ENCODE measurements around the gene FANCC. TPM values are rescaled to one million over a fixed set of nuclear protein-coding genes. Genes with fewer than 3 reads are reported as not detected.

Gene FANCC
- total and polyA plus RNA-seq, 2 experiments from 2014 or later = 5.0 to 5.3 TPM

GRCh38 chr9:95177617-95178016, 139.9 kb downstream of the FANCC start:
- no peaks in the 10 kb centered on the region for H3K36me3 ChIP-seq (ENCODE audit: low read depth)
- H3K27me3 ChIP-seq (replicated peaks; ENCODE audit: insufficient read depth) = no peaks in the 10 kb centered on the region
- no peaks in the 10 kb centered on the region for H3K4me1 ChIP-seq (ENCODE audit: insufficient read depth)
- H3K9ac ChIP-seq = no peak overlapping the region
- WGBS, 2 experiments (ENCODE audit: low coverage in 1 of 2, low lambda C conversion rate in 2 of 2, missing lambda C conversion rate in 2 of 2) = 94 to 98% methylated on average over 3 of the region's 3 CpGs
- no peaks in the 10 kb centered on the region for H3K9me3 ChIP-seq (ENCODE audit: low read depth)
- no peaks in the 10 kb centered on the region for H4K20me1 ChIP-seq (ENCODE audit: insufficient read depth)
- no peak overlapping the region for H2AFZ ChIP-seq
- no peaks in the 10 kb centered on the region for H3F3A ChIP-seq (ENCODE audit: insufficient read depth)
- H3K4me3 ChIP-seq = no peak overlapping the region
- DNase-seq = no peak
- no peaks in the 10 kb centered on the region for H3K79me2 ChIP-seq (ENCODE audit: insufficient read depth)
- H3K9me2 ChIP-seq (ENCODE audit: insufficient read depth) = no peaks in the 10 kb centered on the region
- in situ Hi-C loops (cut with MboI) = no loop called here
- H3K27ac ChIP-seq = no peak overlapping the region
- TF ChIP-seq EZH2 (IDR thresholded peaks at IDR 0.05; ENCODE audit: insufficient read depth, poor library complexity, severe bottlenecking) (no peak), EZH2phosphoT487 (IDR thresholded peaks at IDR 0.05; ENCODE audit: insufficient read depth, low read depth) (no peak)
- H3K4me2 ChIP-seq (ENCODE audit: unreplicated experiment) = no peak overlapping the region

- no peaks in the 10 kb centered on the region for H3K9me2 ChIP-seq (ENCODE audit: insufficient read depth)
- TF ChIP-seq EZH2phosphoT487 (IDR thresholded peaks at IDR 0.05; ENCODE audit: insufficient read depth, low read depth) = no peak
- TF ChIP-seq EZH2 (IDR thresholded peaks at IDR 0.05; ENCODE audit: insufficient read depth, poor library complexity, severe bottlenecking) = no peak
- no peak overlapping the region for H3K4me3 ChIP-seq
- no peaks in the 10 kb centered on the region for H4K20me1 ChIP-seq (ENCODE audit: insufficient read depth)
- no peak overlapping the region for H2AFZ ChIP-seq
- no peaks in the 10 kb centered on the region for H3K4me1 ChIP-seq (ENCODE audit: insufficient read depth)
- no peaks in the 10 kb centered on the region for H3K36me3 ChIP-seq (ENCODE audit: low read depth)
- no peak overlapping the region for H3K9ac ChIP-seq
- in situ Hi-C loops (cut with MboI) = no loop called here
- no peaks in the 10 kb centered on the region for H3K79me2 ChIP-seq (ENCODE audit: insufficient read depth)
- H3K27me3 ChIP-seq (replicated peaks; ENCODE audit: insufficient read depth) = no peaks in the 10 kb centered on the region
- 96 to 98% methylated on average over 4 of the region's 4 CpGs for WGBS, 2 experiments (ENCODE audit: low coverage in 1 of 2, low lambda C conversion rate in 2 of 2, missing lambda C conversion rate in 2 of 2)
- H3K9me3 ChIP-seq (ENCODE audit: low read depth) = no peaks in the 10 kb centered on the region
- DNase-seq = no peak
- H3F3A ChIP-seq (ENCODE audit: insufficient read depth) = no peaks in the 10 kb centered on the region
- no peak overlapping the region for H3K4me2 ChIP-seq (ENCODE audit: unreplicated experiment)
- H3K27ac ChIP-seq = no peak overlapping the region
Measured at GRCh38 chr9:95176755-95177319, 140.7 kb downstream of the FANCC start.

- no peak for TF ChIP-seq EZH2 (IDR thresholded peaks at IDR 0.05; ENCODE audit: insufficient read depth, poor library complexity, severe bottlenecking)
- no peak for TF ChIP-seq EZH2phosphoT487 (IDR thresholded peaks at IDR 0.05; ENCODE audit: insufficient read depth, low read depth)
- H3K4me1 ChIP-seq (ENCODE audit: insufficient read depth) = peaks cover 8% of the 10 kb centered on the region; the same call in 1 of the 2 replicates
- DNase-seq = no peak
- H3K27me3 ChIP-seq (replicated peaks; ENCODE audit: insufficient read depth) = no peaks in the 10 kb centered on the region
- no peaks in the 10 kb centered on the region for H3K36me3 ChIP-seq (ENCODE audit: low read depth)
- WGBS, 2 experiments (ENCODE audit: low coverage in 1 of 2, low lambda C conversion rate in 2 of 2, missing lambda C conversion rate in 2 of 2) = 97 to 98% methylated on average over 8 of the region's 8 CpGs
- H3K4me2 ChIP-seq (ENCODE audit: unreplicated experiment) = no peak overlapping the region
- H3K9me3 ChIP-seq (ENCODE audit: low read depth) = no peaks in the 10 kb centered on the region
- H3F3A ChIP-seq (ENCODE audit: insufficient read depth) = no peaks in the 10 kb centered on the region
- H3K9me2 ChIP-seq (ENCODE audit: insufficient read depth) = no peaks in the 10 kb centered on the region
- H3K27ac ChIP-seq = no peak overlapping the region
- no peak overlapping the region for H3K4me3 ChIP-seq
- no peaks in the 10 kb centered on the region for H3K79me2 ChIP-seq (ENCODE audit: insufficient read depth)
- no peak overlapping the region for H3K9ac ChIP-seq
- H2AFZ ChIP-seq = no peak overlapping the region
- H4K20me1 ChIP-seq (ENCODE audit: insufficient read depth) = no peaks in the 10 kb centered on the region
- in situ Hi-C loops (cut with MboI) = no loop called here
Measured at GRCh38 chr9:95175523-95175922, 142.0 kb downstream of the FANCC start.

- Histone ChIP-seq H3K9ac (no peak overlapping the region), H3K9me3 (ENCODE audit: low read depth) (no peaks in the 10 kb centered on the region), H3F3A (ENCODE audit: insufficient read depth) (no peaks in the 10 kb centered on the region), H3K4me3 (no peak overlapping the region), H3K79me2 (ENCODE audit: insufficient read depth) (no peaks in the 10 kb centered on the region), H4K20me1 (ENCODE audit: insufficient read depth) (no peaks in the 10 kb centered on the region), H2AFZ (no peak overlapping the region), H3K4me2 (ENCODE audit: unreplicated experiment) (no peak overlapping the region), H3K36me3 (ENCODE audit: low read depth) (no peaks in the 10 kb centered on the region), H3K4me1 (ENCODE audit: insufficient read depth) (peaks cover 8% of the 10 kb centered on the region; the same call in 1 of the 2 replicates), H3K9me2 (ENCODE audit: insufficient read depth) (no peaks in the 10 kb centered on the region), H3K27me3 (replicated peaks; ENCODE audit: insufficient read depth) (no peaks in the 10 kb centered on the region), H3K27ac (no peak overlapping the region)
- in situ Hi-C loops (cut with MboI) = no loop called here
- DNase-seq = no peak
- 100% methylated on average over 1 of the region's 1 CpG for WGBS, 2 experiments (ENCODE audit: low coverage in 1 of 2, low lambda C conversion rate in 2 of 2, missing lambda C conversion rate in 2 of 2)
- TF ChIP-seq EZH2phosphoT487 (IDR thresholded peaks at IDR 0.05; ENCODE audit: insufficient read depth, low read depth) (no peak), EZH2 (IDR thresholded peaks at IDR 0.05; ENCODE audit: insufficient read depth, poor library complexity, severe bottlenecking) (no peak)
Measured at GRCh38 chr9:95174038-95174437, 143.5 kb downstream of the FANCC start.
